ENCODE measurements around the gene AUTS2.
A peak's percentile ranks its signal among the peaks of the same experiment; 100 is the strongest.

AUTS2 gene

DNA sequence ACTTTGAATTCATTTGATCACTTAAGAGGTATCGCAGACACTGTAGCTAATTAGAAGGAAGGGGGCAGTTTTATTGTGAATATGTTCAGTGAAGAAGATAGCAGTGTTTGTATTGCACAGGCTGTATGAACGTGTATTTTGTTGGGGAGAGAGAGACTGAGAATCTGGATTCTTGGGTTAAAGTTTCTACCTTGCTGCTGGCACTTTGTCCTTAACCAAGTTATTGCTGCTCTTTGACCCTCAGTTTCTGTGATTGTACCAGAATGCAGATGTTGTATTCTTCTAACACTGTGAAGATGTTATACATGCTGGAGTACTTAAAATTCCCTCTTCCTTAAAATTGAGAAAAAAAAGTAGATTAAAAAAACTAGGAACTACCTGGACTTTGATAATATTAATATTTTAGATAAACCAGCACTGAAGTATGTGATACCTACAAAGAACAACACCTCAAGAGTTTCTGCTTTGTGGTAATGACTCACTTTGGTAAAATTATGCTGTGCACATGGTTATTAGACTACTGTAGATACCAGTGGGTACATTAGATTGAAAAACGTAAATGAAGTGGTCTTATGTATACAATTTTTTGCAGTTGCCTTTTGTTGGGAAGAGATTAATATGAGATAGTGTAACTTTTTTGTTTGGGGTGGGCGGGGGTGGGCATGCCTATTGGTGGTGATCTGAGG is 321.3 kb downstream of the AUTS2 start:
- no peak for TF ChIP-seq ZNF521 (tag by site-specific recombination; IDR thresholded peaks at IDR 0.05)
- ChIA-PET POLR2A (no interaction called here), CTCF (interaction anchor here (0.6 to 0.9 kb wide), 2 partner anchors 12 to 35 kb away, joined by 3 to 4 read pairs; no protein-coding TSS in a partner anchor)
- no peaks in the 10 kb centered on the region for H3K9me3 ChIP-seq (ENCODE audit: control insufficient read depth, insufficient read depth, low read depth, low read length)
- no peak overlapping the region for H3K4me3 ChIP-seq (ENCODE audit: low read depth, low read length)
- no peaks in the 10 kb centered on the region for H3K36me3 ChIP-seq (ENCODE audit: control insufficient read depth in 2 of 2, insufficient read depth in 1 of 2, low read length in 2 of 2)
- no peak overlapping the region for H3K27ac ChIP-seq (ENCODE audit: extremely low read depth, low read depth, low read length)
- H3K4me1 ChIP-seq (ENCODE audit: control insufficient read depth, insufficient read depth, low read length): peaks cover 26% of the 10 kb centered on the region

DNA sequence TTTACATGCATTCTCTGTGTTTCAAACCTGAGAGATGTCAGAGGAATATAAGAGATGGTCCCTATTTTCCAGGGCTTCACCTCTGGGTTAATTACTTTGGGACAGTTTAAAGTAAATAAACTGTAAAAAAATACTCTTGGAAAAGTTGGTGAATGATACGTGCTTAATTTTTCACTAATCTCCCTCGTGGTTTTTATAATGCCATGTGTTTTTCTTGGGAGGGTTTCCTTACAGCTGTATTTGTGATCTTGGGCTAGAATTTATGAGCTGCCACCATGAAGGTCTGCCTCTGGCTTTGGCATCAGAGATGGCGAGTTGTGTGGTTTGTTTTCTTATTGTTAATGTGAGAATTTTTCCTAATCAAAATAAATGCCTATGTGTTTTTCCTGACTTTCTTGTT is 322.5 kb downstream of the AUTS2 start:
- Histone ChIP-seq H3K9me3 (ENCODE audit: control insufficient read depth, insufficient read depth, low read depth, low read length) (no peaks in the 10 kb centered on the region), H3K36me3 (ENCODE audit: control insufficient read depth in 2 of 2, insufficient read depth in 1 of 2, low read length in 2 of 2) (no peaks in the 10 kb centered on the region), H3K4me3 (ENCODE audit: low read depth, low read length) (no peak overlapping the region), H3K27ac (ENCODE audit: extremely low read depth, low read depth, low read length) (no peak overlapping the region), H3K4me1 (ENCODE audit: control insufficient read depth, insufficient read depth, low read length) (peaks cover 26% of the 10 kb centered on the region)
- ChIA-PET POLR2A (no interaction called here), CTCF (interaction anchor here (0.6 to 0.9 kb wide), 2 partner anchors 11 to 145 kb away, joined by 4 read pairs; no protein-coding TSS in a partner anchor)
- TF ChIP-seq FEZF1 (tag by site-specific recombination; IDR thresholded peaks at IDR 0.05) (peak; percentile 67; the same call in 1 of the 2 replicates), ZNF560 (tag by site-specific recombination; IDR thresholded peaks at IDR 0.05; ENCODE audit: borderline replicate concordance) (no peak), ZFHX2 (tag by site-specific recombination; conservative IDR thresholded peaks at IDR 0.05) (no peak), GFI1B (tag by site-specific recombination; IDR thresholded peaks at IDR 0.05) (no peak), GLI2 (tag by site-specific recombination; IDR thresholded peaks at IDR 0.05; ENCODE audit: borderline replicate concordance, low read depth) (no peak), SETDB1 (IDR thresholded peaks at IDR 0.05; ENCODE audit: insufficient read length, low read length) (no peak), ZNF843 (tag by site-specific recombination; IDR thresholded peaks at IDR 0.05) (peak; percentile 78), OSR2 (tag by site-specific recombination; IDR thresholded peaks at IDR 0.05) (peak; percentile 46; the same call in 1 of the 2 replicates), ZBTB7A (tag by site-specific recombination; IDR thresholded peaks at IDR 0.05; ENCODE audit: low read depth) (no peak), ZXDB (tag by site-specific recombination; IDR thresholded peaks at IDR 0.05) (peak; percentile 53; the same call in 1 of the 2 replicates), ZNF157 (tag by site-specific recombination; IDR thresholded peaks at IDR 0.05) (no peak), ZNF366 (tag by site-specific recombination; conservative IDR thresholded peaks at IDR 0.05) (no peak)
- TF ChIP-seq, protein P1, sequence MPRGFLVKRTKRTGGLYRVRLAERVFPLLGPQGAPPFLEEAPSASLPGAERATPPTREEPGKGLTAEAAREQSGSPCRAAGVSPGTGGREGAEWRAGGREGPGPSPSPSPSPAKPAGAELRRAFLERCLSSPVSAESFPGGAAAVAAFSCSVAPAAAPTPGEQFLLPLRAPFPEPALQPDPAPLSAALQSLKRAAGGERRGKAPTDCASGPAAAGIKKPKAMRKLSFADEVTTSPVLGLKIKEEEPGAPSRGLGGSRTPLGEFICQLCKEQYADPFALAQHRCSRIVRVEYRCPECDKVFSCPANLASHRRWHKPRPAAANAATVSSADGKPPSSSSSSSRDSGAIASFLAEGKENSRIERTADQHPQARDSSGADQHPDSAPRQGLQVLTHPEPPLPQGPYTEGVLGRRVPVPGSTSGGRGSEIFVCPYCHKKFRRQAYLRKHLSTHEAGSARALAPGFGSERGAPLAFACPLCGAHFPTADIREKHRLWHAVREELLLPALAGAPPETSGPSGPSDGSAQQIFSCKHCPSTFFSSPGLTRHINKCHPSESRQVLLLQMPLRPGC (tag by site-specific recombination; IDR thresholded peaks at IDR 0.05): no peak
- TF ChIP-seq, protein P2, sequence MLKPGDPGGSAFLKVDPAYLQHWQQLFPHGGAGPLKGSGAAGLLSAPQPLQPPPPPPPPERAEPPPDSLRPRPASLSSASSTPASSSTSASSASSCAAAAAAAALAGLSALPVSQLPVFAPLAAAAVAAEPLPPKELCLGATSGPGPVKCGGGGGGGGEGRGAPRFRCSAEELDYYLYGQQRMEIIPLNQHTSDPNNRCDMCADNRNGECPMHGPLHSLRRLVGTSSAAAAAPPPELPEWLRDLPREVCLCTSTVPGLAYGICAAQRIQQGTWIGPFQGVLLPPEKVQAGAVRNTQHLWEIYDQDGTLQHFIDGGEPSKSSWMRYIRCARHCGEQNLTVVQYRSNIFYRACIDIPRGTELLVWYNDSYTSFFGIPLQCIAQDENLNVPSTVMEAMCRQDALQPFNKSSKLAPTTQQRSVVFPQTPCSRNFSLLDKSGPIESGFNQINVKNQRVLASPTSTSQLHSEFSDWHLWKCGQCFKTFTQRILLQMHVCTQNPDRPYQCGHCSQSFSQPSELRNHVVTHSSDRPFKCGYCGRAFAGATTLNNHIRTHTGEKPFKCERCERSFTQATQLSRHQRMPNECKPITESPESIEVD (tag by site-specific recombination; IDR thresholded peaks at IDR 0.05): peak; percentile 86
- TF ChIP-seq, protein P3, sequence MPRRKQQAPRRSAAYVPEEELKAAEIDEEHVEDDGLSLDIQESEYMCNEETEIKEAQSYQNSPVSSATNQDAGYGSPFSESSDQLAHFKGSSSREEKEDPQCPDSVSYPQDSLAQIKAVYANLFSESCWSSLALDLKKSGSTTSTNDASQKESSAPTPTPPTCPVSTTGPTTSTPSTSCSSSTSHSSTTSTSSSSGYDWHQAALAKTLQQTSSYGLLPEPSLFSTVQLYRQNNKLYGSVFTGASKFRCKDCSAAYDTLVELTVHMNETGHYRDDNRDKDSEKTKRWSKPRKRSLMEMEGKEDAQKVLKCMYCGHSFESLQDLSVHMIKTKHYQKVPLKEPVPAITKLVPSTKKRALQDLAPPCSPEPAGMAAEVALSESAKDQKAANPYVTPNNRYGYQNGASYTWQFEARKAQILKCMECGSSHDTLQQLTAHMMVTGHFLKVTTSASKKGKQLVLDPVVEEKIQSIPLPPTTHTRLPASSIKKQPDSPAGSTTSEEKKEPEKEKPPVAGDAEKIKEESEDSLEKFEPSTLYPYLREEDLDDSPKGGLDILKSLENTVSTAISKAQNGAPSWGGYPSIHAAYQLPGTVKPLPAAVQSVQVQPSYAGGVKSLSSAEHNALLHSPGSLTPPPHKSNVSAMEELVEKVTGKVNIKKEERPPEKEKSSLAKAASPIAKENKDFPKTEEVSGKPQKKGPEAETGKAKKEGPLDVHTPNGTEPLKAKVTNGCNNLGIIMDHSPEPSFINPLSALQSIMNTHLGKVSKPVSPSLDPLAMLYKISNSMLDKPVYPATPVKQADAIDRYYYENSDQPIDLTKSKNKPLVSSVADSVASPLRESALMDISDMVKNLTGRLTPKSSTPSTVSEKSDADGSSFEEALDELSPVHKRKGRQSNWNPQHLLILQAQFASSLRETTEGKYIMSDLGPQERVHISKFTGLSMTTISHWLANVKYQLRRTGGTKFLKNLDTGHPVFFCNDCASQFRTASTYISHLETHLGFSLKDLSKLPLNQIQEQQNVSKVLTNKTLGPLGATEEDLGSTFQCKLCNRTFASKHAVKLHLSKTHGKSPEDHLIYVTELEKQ (tag by site-specific recombination; IDR thresholded peaks at IDR 0.05; ENCODE audit: borderline replicate concordance): no peak
